ENCODE measurements around the gene KCNK3. TPM values are rescaled to one million over a fixed set of nuclear protein-coding genes. Genes with fewer than 3 reads are reported as not detected.

Gene KCNK3
- total and polyA plus RNA-seq, 10 of the 15 experiments (the other 5 are each of a cell fraction or from before 2014, with no cell fraction given) = 0.13 TPM; not detected in 9

- TF ChIP-seq EZH2 (IDR thresholded peaks at IDR 0.05; ENCODE audit: borderline replicate concordance, control insufficient read depth, low read depth, low read length) (no peak), GABPA (IDR thresholded peaks at IDR 0.05; ENCODE audit: low read depth) (no peak), CTCF (IDR thresholded peaks at IDR 0.05 in 2 of 3, conservative IDR thresholded peaks at IDR 0.05 in 1 of 3; ENCODE audit: control insufficient read depth in 2 of 3, extremely low read depth in 1 of 3, insufficient read depth in 1 of 3, low read depth in 3 of 3, low read length in 3 of 3) (no peak), SUPT20H (IDR thresholded peaks at IDR 0.05; ENCODE audit: borderline replicate concordance, control insufficient read depth, low read depth, low read length) (no peak)
These were observed 47.8 kb downstream of the KCNK3 start (continued) for GRCh38 chr2:26740346-26740745.

- Histone ChIP-seq H3K79me2 (ENCODE audit: control insufficient read depth, insufficient read depth, low read length) (no peaks in the 10 kb centered on the region), H4K20me1 (ENCODE audit: control insufficient read depth, insufficient read depth) (no peaks in the 10 kb centered on the region; the same call in 1 of the 2 replicates), H3K9me3 (replicated peaks; ENCODE audit: control insufficient read depth, insufficient read depth, low read length) (no peaks in the 10 kb centered on the region), H3K4me1 (ENCODE audit: control insufficient read depth, insufficient read depth, low read length) (no peaks in the 10 kb centered on the region; the same call in 1 of the 2 replicates), H3K4me2 (ENCODE audit: control insufficient read depth, insufficient read depth) (no peak overlapping the region), H3K9ac (ENCODE audit: control insufficient read depth, insufficient read depth, low read length) (no peak overlapping the region), H3K36me3 (ENCODE audit: control insufficient read depth in 2 of 2, insufficient read depth in 2 of 2, low read length in 1 of 2) (no peaks in the 10 kb centered on the region), H3K27me3 (replicated peaks in 1 of 2; ENCODE audit: control insufficient read depth in 2 of 2, insufficient read depth in 2 of 2, low read length in 1 of 2) (no peaks in the 10 kb centered on the region), H3K4me3 (no peak overlapping the region), H3K27ac (ENCODE audit: control insufficient read depth, insufficient read depth) (no peak overlapping the region), H2AFZ (ENCODE audit: control insufficient read depth, low read depth, low read length) (no peak overlapping the region)
- 0 out of 6 replicates have a peak, but pooled peaks of 1 of the 3 experiments have one; percentile 3 for TF ChIP-seq CTCF (IDR thresholded peaks at IDR 0.05 in 2 of 3, conservative IDR thresholded peaks at IDR 0.05 in 1 of 3; ENCODE audit: control insufficient read depth in 2 of 3, extremely low read depth in 1 of 3, insufficient read depth in 1 of 3, low read depth in 3 of 3, low read length in 3 of 3)
- no peak for TF ChIP-seq ZBTB11 (CRISPR knock-in tag; IDR thresholded peaks at IDR 0.05)
- TF ChIP-seq ZBED1 (IDR thresholded peaks at IDR 0.05; ENCODE audit: borderline replicate concordance) = no peak
- peak; percentile 84 for ATAC-seq
- intact Hi-C loops (cut with micrococcal nuclease; ENCODE audit: unreplicated experiment) = loop anchor here (10.0 kb wide), 1 partner anchor 236 kb away; no protein-coding TSS in a partner anchor
- RAD21 ChIA-PET (ENCODE audit: unreplicated experiment) = no interaction called here
- in situ Hi-C loops (cut with MboI) = loop anchor here (5.0 kb wide), 1 partner anchor 139 kb away; no protein-coding TSS in a partner anchor
- POLR2A ChIA-PET = no interaction called here
- CTCF ChIA-PET = interaction anchor here (1.0 to 1.4 kb wide), 2 partner anchors 135 to 137 kb away, joined by 3 to 6 read pairs; no protein-coding TSS in a partner anchor
- no TSS peak for BruUV-seq (replicated peaks)
- no peak for FAIRE-seq
- no peak for DNase-seq (ENCODE audit: low read depth, low spot score)
- SMC1A ChIA-PET (ENCODE audit: uncharacterized antibody, unreplicated experiment) = interaction anchor here (0.8 kb wide), 1 partner anchor 16 kb away, joined by 3 read pairs; no protein-coding TSS in a partner anchor
- under 1% methylated on average over 8 of the region's 8 CpGs for WGBS (ENCODE audit: insufficient coverage, insufficient replicate concordance, low lambda C conversion rate, missing lambda C conversion rate)
These were observed 48.4 kb downstream of the KCNK3 start for GRCh38 chr2:26740890-26741302.
